H9 (cell line): ENCODE measurements around the gene RAF1. TPM values are rescaled to one million over a fixed set of nuclear protein-coding genes. Genes with fewer than 3 reads are reported as not detected.

Experiments
- DNase-seq: peaks from one replicate; pipeline ENCODE4 v3.0.0-alpha.2; 2017
- H2AFZ ChIP-seq: one replicate; pipeline ENCODE4 v1.6.1; 2013; ENCODE audit warnings: mild to moderate bottlenecking, low read length, control low read depth, moderate library complexity
- H2AK5ac ChIP-seq: 2 replicates; pipeline ENCODE4 v1.6.1; 2013; ENCODE audit warnings: low read length, control low read depth, mixed read lengths; ENCODE audit not compliant: insufficient read length
- H2BK120ac ChIP-seq: one replicate; pipeline ENCODE4 v1.6.1; 2013; ENCODE audit warnings: low read depth, mild to moderate bottlenecking, low read length, control low read depth, inconsistent platforms; ENCODE audit not compliant: poor library complexity, severe bottlenecking
- H2BK12ac ChIP-seq: 2 replicates; pipeline ENCODE4 v1.6.1; 2013; ENCODE audit warnings: low read length, control low read depth, mixed read lengths, low read depth; ENCODE audit not compliant: insufficient read length
- H2BK15ac ChIP-seq: 2 replicates; pipeline ENCODE4 v1.6.1; 2013; ENCODE audit warnings: low read depth, low read length, control low read depth
- H2BK20ac ChIP-seq: one replicate; pipeline ENCODE4 v1.6.1; 2013; ENCODE audit warnings: low read depth, mild to moderate bottlenecking, low read length, control low read depth, inconsistent platforms; ENCODE audit not compliant: poor library complexity, severe bottlenecking
- H2BK5ac ChIP-seq: 2 replicates; pipeline ENCODE4 v1.6.1; 2013; ENCODE audit warnings: low read length, control low read depth, mixed read lengths; ENCODE audit not compliant: insufficient read length
- H3K14ac ChIP-seq: 2 replicates; pipeline ENCODE4 v1.6.1; 2013; ENCODE audit warnings: low read length, control low read depth; ENCODE audit not compliant: insufficient read depth
- H3K18ac ChIP-seq: 2 replicates; pipeline ENCODE4 v1.6.1; 2013; ENCODE audit warnings: low read depth, mild to moderate bottlenecking, mixed read lengths, low read length, control low read depth; ENCODE audit not compliant: insufficient read length
- H3K23ac ChIP-seq: 2 replicates; pipeline ENCODE4 v1.6.1; 2013; ENCODE audit warnings: low read length, control low read depth, mixed read lengths, low read depth; ENCODE audit not compliant: insufficient read length
- H3K23me2 ChIP-seq: 2 replicates; pipeline ENCODE4 v1.6.1; 2013; ENCODE audit warnings: low read depth, mild to moderate bottlenecking, mixed read lengths, low read length, control low read depth; ENCODE audit not compliant: insufficient read length, poor library complexity, severe bottlenecking
- H3K27ac ChIP-seq: 2 replicates; pipeline ENCODE4 v1.5.1; 2013; ENCODE audit warnings: low read length, control low read depth, mixed read lengths, low read depth; ENCODE audit not compliant: insufficient read length
- H3K27me3 ChIP-seq: 2 replicates; pipeline ENCODE4 v1.6.1; 2013; ENCODE audit warnings: low read length, control low read depth, inconsistent platforms; ENCODE audit not compliant: insufficient read depth
- H3K4ac ChIP-seq: 2 replicates; pipeline ENCODE4 v1.6.1; 2013; ENCODE audit warnings: low read depth, mild to moderate bottlenecking, control low read depth, inconsistent platforms, low read length, moderate library complexity
- H3K4me1 ChIP-seq: 2 replicates; pipeline ENCODE4 v1.6.1; 2013; ENCODE audit warnings: low read length, control low read depth, inconsistent platforms; ENCODE audit not compliant: insufficient read depth
- H3K4me2 ChIP-seq: 2 replicates; pipeline ENCODE4 v1.6.1; 2013; ENCODE audit warnings: low read length, control low read depth, mixed read lengths; ENCODE audit not compliant: insufficient read length, insufficient read depth
- H3K56ac ChIP-seq: 2 replicates; pipeline ENCODE4 v1.6.1; 2013; ENCODE audit warnings: low read depth, mild to moderate bottlenecking, mixed read lengths, low read length, control low read depth; ENCODE audit not compliant: insufficient read length
- H3K79me1 ChIP-seq: 2 replicates; pipeline ENCODE4 v1.6.1; 2013; ENCODE audit warnings: low read depth, mild to moderate bottlenecking, moderate library complexity, low read length, control low read depth, inconsistent platforms; ENCODE audit not compliant: insufficient read depth, poor library complexity, severe bottlenecking
- H3K79me2 ChIP-seq: 2 replicates; pipeline ENCODE4 v1.6.1; 2013; ENCODE audit warnings: low read length, control low read depth, inconsistent platforms; ENCODE audit not compliant: insufficient read depth
- H3K9ac ChIP-seq: 2 replicates; pipeline ENCODE4 v1.6.1; 2013; ENCODE audit warnings: low read length, control low read depth, mixed read lengths; ENCODE audit not compliant: insufficient read length; ENCODE audit errors: extremely low read depth
- H3K9me3 ChIP-seq: one replicate; pipeline ENCODE4 v1.6.1; 2013; ENCODE audit warnings: low read depth, low read length, inconsistent platforms; ENCODE audit not compliant: control insufficient read depth
- H3T11ph ChIP-seq: one replicate; pipeline ENCODE4 v1.6.1; 2013; ENCODE audit warnings: mild to moderate bottlenecking, low read length, control low read depth, inconsistent platforms
- H4K20me1 ChIP-seq: one replicate; pipeline ENCODE4 v1.6.1; 2013; ENCODE audit not compliant: control insufficient read depth, insufficient read length, insufficient read depth
- H4K5ac ChIP-seq: 2 replicates; pipeline ENCODE4 v1.6.1; 2013; ENCODE audit warnings: low read depth, mild to moderate bottlenecking, mixed read lengths, low read length, control low read depth; ENCODE audit not compliant: insufficient read length
- H4K8ac ChIP-seq: replicated peaks from 2 replicates; pipeline ENCODE4 v1.6.1; 2013; ENCODE audit warnings: low read length, control low read depth, mixed read lengths, low read depth; ENCODE audit not compliant: insufficient read length
- H4K91ac ChIP-seq: 2 replicates; pipeline ENCODE4 v1.6.1; 2013; ENCODE audit warnings: low read depth, mild to moderate bottlenecking, moderate library complexity, mixed read lengths, low read length, control low read depth; ENCODE audit not compliant: insufficient read length
- H3K27ac Mint-ChIP-seq, 3 experiments: 2 replicates in 2 of 3; 3 replicates in 1 of 3; pipeline ENCODE4 v1.8.0; 2020 to 2021; ENCODE audit warnings: mixed read lengths in 3 of 3, mild to moderate bottlenecking in 1 of 3, moderate library complexity in 1 of 3
- H3K27me3 Mint-ChIP-seq: 2 replicates; pipeline ENCODE4 v1.8.0; 2021; ENCODE audit warnings: low read depth, mild to moderate bottlenecking, moderate library complexity, mixed read lengths
- H3K36me3 Mint-ChIP-seq, 3 experiments: 2 replicates in 2 of 3; 3 replicates in 1 of 3; pipeline ENCODE4 v1.8.0; 2020 to 2021; ENCODE audit warnings: low read depth in 3 of 3, mixed read lengths in 3 of 3; ENCODE audit not compliant: insufficient read depth in 1 of 3
- H3K4me1 Mint-ChIP-seq, 2 experiments: 2 replicates each; pipeline ENCODE4 v1.8.0; 2020; ENCODE audit warnings: mixed read lengths in 2 of 2
- H3K4me3 Mint-ChIP-seq, 2 experiments: 2 replicates in 1 of 2; 3 replicates in 1 of 2; pipeline ENCODE4 v1.8.0; 2020 to 2021; ENCODE audit warnings: mild to moderate bottlenecking in 2 of 2, mixed read lengths in 2 of 2, moderate library complexity in 1 of 2
- H3K9me3 Mint-ChIP-seq, 2 experiments: 2 replicates in 1 of 2; 3 replicates in 1 of 2; pipeline ENCODE4 v1.8.0; 2020; ENCODE audit warnings: mild to moderate bottlenecking in 2 of 2, mixed read lengths in 2 of 2, moderate library complexity in 1 of 2
- CTCF ChIP-seq: fragments of 200-600 bp; sonication (generic); conservative IDR thresholded peaks from 3 replicates; pipeline ENCODE4 v1.8.0; 2021; ENCODE audit warnings: antibody characterized with exemption, mild to moderate bottlenecking
- WGBS: extraction: QIAGEN DNeasy Blood & Tissue Kit; methylation state at CpG from one replicate; pipeline ENCODE4 v1.1.7; 2013; ENCODE audit warnings: missing lambda C conversion rate, low lambda C conversion rate, mixed read lengths; ENCODE audit not compliant: insufficient read length; ENCODE audit errors: extremely low coverage; 5-methylcytosine and 5-hydroxymethylcytosine counted together
- long read RNA-seq: library from polyadenylated mRNA; unstranded; transcript quantifications from one replicate; pipeline ENCODE4 v2.0.0, GENCODE V29; 2020
- total RNA-seq: library from RNA; stranded (reverse); gene quantifications from 2 replicates; pipeline ENCODE4 v1.2.1, GENCODE V29; 2021

RAF1 gene
- 103 and 112 TPM in 2 replicates for total RNA-seq
- long read RNA-seq, transcript RAF1-203 (16 exons, 2,354 nt), result minor isoform, 21 of 542 reads
- long read RNA-seq, transcript RAF1-201 (17 exons, 3,300 nt), result major isoform, 423 of 542 reads
- long read RNA-seq, partial matches to known transcripts, result 21 of 542 reads
- long read RNA-seq, other reads (novel, unspliced or antisense), result 75 of 542 reads

- H3K36me3 Mint-ChIP-seq, result peaks cover 0 to 8% (median 0%) of the 10 kb centered on the region in 3 experiments; a peak in 2 of 7 replicates
- TF ChIP-seq CTCF, result no peak
- H3K79me1 ChIP-seq, result no peaks in the 10 kb centered on the region
- peaks cover 21 to 30% of the 10 kb centered on the region in 2 experiments for H3K4me1 Mint-ChIP-seq
- H3K56ac ChIP-seq, result no peak within 1 kb of the TSS
- H3K27me3 Mint-ChIP-seq, result no peaks in the 10 kb centered on the region; the same call in 1 of the 2 replicates
- H2BK15ac ChIP-seq, result peak within 1 kb of the TSS; percentile 81; the same call in 1 of the 2 replicates
- no peaks in the 10 kb centered on the region for H4K20me1 ChIP-seq
- H4K5ac ChIP-seq, result peak within 1 kb of the TSS; percentile 84
- peak within 1 kb of the TSS; percentile 99 for H4K91ac ChIP-seq
- peak within 1 kb of the TSS; percentile 85 for H2BK5ac ChIP-seq
- peak within 1 kb of the TSS; percentile 86 for H2BK120ac ChIP-seq
- WGBS, result no CpG with 5 or more reads among the region's 62 CpGs
- H3K27ac Mint-ChIP-seq, result peak within 1 kb of the TSS; percentile 97 to 100 (median 98)
- H3K23ac ChIP-seq, result no peak within 1 kb of the TSS
- peak within 1 kb of the TSS; percentile 99 for H3K18ac ChIP-seq
- H3K4me2 ChIP-seq, result peak within 1 kb of the TSS; percentile 96
- no peak within 1 kb of the TSS for H3T11ph ChIP-seq
- no peak within 1 kb of the TSS for H2AK5ac ChIP-seq
- H2BK12ac ChIP-seq, result peak within 1 kb of the TSS; percentile 69
- peak within 1 kb of the TSS; percentile 98 for H3K9ac ChIP-seq
- peak within 1 kb of the TSS; percentile 99 for H3K14ac ChIP-seq
- H2BK20ac ChIP-seq, result no peak within 1 kb of the TSS
- peaks cover 35% of the 10 kb centered on the region for H3K79me2 ChIP-seq
- peak; percentile 99 for DNase-seq
- H4K8ac ChIP-seq, result no peak within 1 kb of the TSS
- H2AFZ ChIP-seq, result no peak within 1 kb of the TSS
- no peaks in the 10 kb centered on the region for H3K9me3 ChIP-seq
- H3K4ac ChIP-seq, result peak within 1 kb of the TSS; percentile 92
- no peaks in the 10 kb centered on the region; the same call in 1 of the 2 replicates for H3K4me1 ChIP-seq
- no peaks in the 10 kb centered on the region for H3K9me3 Mint-ChIP-seq
- peaks cover 11% of the 10 kb centered on the region for H3K23me2 ChIP-seq
- H3K4me3 Mint-ChIP-seq, result peak within 1 kb of the TSS; percentile 89 to 95
- no peaks in the 10 kb centered on the region for H3K27me3 ChIP-seq
- peak within 1 kb of the TSS; percentile 71 for H3K27ac ChIP-seq
These were observed at the start of gene RAF1 for GRCh38 chr3:12663936-12664908. Gene RAF1, minus strand, starts transcription at chr3:12664117. Its CDS starts 45,396 bp downstream, at chr3:12618721.
